Uterus (tissue), 4 donors: ENCODE measurements around the gene SFXN5. TPM values are rescaled to one million over a fixed set of nuclear protein-coding genes. Genes with fewer than 3 reads are reported as not detected.

Experiments used
- DNase-seq, 2 donors: peaks; one replicate each; pipeline ENCODE4 v3.0.0-alpha.2; 2019 to 2020
- H3K27ac ChIP-seq, 2 donors: fragments of 200-600 bp; sonication (generic); 1 replicate in 1 of 2; 2 replicates in 1 of 2; pipeline ENCODE4 v1.5.1; 2016 to 2018
- H3K27me3 ChIP-seq, 2 donors: fragments of 200-600 bp; sonication (generic); one replicate each; pipeline ENCODE4 v1.5.1; 2018 to 2019; ENCODE audit warnings: control low read depth in 1 of 2
- H3K36me3 ChIP-seq, 2 donors: fragments of 200-600 bp; sonication (generic); one replicate each; pipeline ENCODE4 v1.5.1; 2019; ENCODE audit warnings: control low read depth in 1 of 2
- H3K4me1 ChIP-seq, 2 donors: fragments of 200-600 bp; sonication (generic); one replicate each; pipeline ENCODE4 v1.5.1; 2018 to 2019; ENCODE audit warnings: control low read depth in 1 of 2
- H3K4me3 ChIP-seq, 2 donors: fragments of 200-600 bp; sonication (generic); 1 replicate in 1 of 2; 2 replicates in 1 of 2; pipeline ENCODE4 v1.5.1; 2018 to 2019; ENCODE audit warnings: mild to moderate bottlenecking in 1 of 2
- H3K9me3 ChIP-seq, 2 donors: fragments of 200-600 bp; sonication (generic); one replicate each; pipeline ENCODE4 v1.5.1; 2019; ENCODE audit warnings: control low read depth in 1 of 2
- POLR2A ChIP-seq, 2 donors: fragments of 450-650 bp; IDR thresholded peaks; one replicate each; pipeline ENCODE4 v1.6.1; 2016; ENCODE audit warnings: antibody characterized with exemption in 2 of 2, mild to moderate bottlenecking in 1 of 2, moderate library complexity in 1 of 2
- intact Hi-C: fragments of 100-400 bp; cut with DNase I; formaldehyde crosslinking; loops from one replicate; pipeline ENCODE4 v1.15.1; 2023; ENCODE audit warnings: low total_unique reads
- total RNA-seq, 4 donors: library from RNA; depleted of rRNA in 3 of 4; stranded (reverse); fragments of >200 nt in 3 of 4; gene quantifications; one replicate each; pipeline versions ENCODE4 v1.1.0 to v1.2.4, GENCODE V29; 2014 to 2023
- TF ChIP-seq, protein P1 (sequence below), 4 experiments: fragments of 200-600 bp in 2 of 4; fragments of 450-650 bp in 2 of 4; sonication (generic) in 2 of 4; IDR thresholded peaks; one replicate each; pipeline ENCODE4 v1.5.1; 2016 to 2019; ENCODE audit warnings: antibody characterized with exemption in 4 of 4, mild to moderate bottlenecking in 2 of 4, moderate library complexity in 1 of 4
- donor health status: DM: yes; HTN: yes; CAD: no.

The SFXN5 gene
- total RNA-seq, 4 donors from 2014 or later: 2.1 to 16.0 (median 10.6) TPM

GRCh38 chr2:72934683-72935610 lies 136.6 kb downstream of the SFXN5 start:
- H3K9me3 ChIP-seq: no peaks in the 10 kb centered on the region
- intact Hi-C loops: no loop called here
- H3K36me3 ChIP-seq: no peaks in the 10 kb centered on the region
- DNase-seq: no peak
- no peak overlapping the region for H3K4me3 ChIP-seq
- no peaks in the 10 kb centered on the region for H3K27me3 ChIP-seq
- no peak for TF ChIP-seq POLR2A (IDR thresholded peaks at IDR 0.05)
- TF ChIP-seq, protein P1, sequence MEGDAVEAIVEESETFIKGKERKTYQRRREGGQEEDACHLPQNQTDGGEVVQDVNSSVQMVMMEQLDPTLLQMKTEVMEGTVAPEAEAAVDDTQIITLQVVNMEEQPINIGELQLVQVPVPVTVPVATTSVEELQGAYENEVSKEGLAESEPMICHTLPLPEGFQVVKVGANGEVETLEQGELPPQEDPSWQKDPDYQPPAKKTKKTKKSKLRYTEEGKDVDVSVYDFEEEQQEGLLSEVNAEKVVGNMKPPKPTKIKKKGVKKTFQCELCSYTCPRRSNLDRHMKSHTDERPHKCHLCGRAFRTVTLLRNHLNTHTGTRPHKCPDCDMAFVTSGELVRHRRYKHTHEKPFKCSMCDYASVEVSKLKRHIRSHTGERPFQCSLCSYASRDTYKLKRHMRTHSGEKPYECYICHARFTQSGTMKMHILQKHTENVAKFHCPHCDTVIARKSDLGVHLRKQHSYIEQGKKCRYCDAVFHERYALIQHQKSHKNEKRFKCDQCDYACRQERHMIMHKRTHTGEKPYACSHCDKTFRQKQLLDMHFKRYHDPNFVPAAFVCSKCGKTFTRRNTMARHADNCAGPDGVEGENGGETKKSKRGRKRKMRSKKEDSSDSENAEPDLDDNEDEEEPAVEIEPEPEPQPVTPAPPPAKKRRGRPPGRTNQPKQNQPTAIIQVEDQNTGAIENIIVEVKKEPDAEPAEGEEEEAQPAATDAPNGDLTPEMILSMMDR (IDR thresholded peaks at IDR 0.05): no peak
- peaks cover 0 to 9% of the 10 kb centered on the region in 2 donors for H3K4me1 ChIP-seq
- H3K27ac ChIP-seq: no peak overlapping the region

- H3K36me3 ChIP-seq: no peaks in the 10 kb centered on the region
- H3K4me3 ChIP-seq: no peak overlapping the region
- peaks cover 0 to 9% of the 10 kb centered on the region in 2 donors for H3K4me1 ChIP-seq
- H3K27me3 ChIP-seq: peaks cover 0 to 5% of the 10 kb centered on the region in 2 donors
- TF ChIP-seq POLR2A (IDR thresholded peaks at IDR 0.05): no peak
- TF ChIP-seq, protein P1 (IDR thresholded peaks at IDR 0.05): no peak
- H3K9me3 ChIP-seq: no peaks in the 10 kb centered on the region
- intact Hi-C loops: no loop called here
- DNase-seq: no peak
- no peak overlapping the region for H3K27ac ChIP-seq
Measured at GRCh38 chr2:72933646-72934151, 137.8 kb downstream of the SFXN5 start.

DNA sequence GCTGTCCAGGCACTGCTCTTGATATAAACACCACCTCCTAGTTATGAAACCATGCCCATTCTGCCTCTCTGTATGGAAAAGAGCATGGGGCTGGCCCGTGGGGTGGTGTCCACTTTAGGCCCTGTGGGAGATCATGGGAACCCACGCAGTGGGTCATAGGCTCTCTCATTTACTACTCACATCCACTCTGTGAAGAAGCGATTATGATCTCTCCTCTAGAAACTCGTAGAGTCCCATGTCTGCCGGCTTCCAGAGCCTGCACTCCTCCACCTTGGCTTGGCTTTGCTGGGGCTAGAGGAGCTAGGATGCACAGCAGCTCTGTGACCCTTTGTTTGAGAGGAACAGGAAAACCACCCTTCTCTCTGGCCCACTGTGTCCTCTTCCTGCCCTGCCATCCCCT lies 138.3 kb downstream of the SFXN5 start:
- Histone ChIP-seq H3K36me3 (no peaks in the 10 kb centered on the region), H3K9me3 (no peaks in the 10 kb centered on the region), H3K4me3 (no peak overlapping the region), H3K4me1 (peaks cover 0 to 9% of the 10 kb centered on the region in 2 donors), H3K27ac (no peak overlapping the region), H3K27me3 (peaks cover 0 to 5% of the 10 kb centered on the region in 2 donors)
- TF ChIP-seq POLR2A (IDR thresholded peaks at IDR 0.05): no peak
- TF ChIP-seq, protein P1 (IDR thresholded peaks at IDR 0.05): no peak
- no peak for DNase-seq
- intact Hi-C loops: no loop called here

DNA sequence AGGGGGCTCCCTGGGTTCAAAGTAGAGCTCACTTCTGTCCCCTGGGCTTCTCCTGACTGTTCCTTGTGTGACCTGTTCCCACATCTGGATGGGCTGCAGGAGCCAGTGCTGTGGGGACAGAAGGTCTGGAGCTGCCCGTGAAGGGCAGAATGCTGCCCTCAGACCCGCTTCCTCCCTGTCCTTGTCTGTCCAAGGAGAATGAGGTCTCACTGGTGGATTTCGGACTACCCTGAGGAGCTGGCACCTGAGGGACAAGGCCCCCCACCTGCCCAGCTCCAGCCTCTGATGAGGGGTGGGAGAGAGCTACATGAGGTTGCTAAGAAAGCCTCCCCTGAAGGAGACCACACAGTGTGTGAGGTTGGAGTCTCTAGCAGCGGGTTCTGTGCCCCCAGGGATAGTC lies 138.7 kb downstream of the SFXN5 start:
- Histone ChIP-seq H3K27ac (no peak overlapping the region), H3K4me3 (no peak overlapping the region), H3K27me3 (peaks cover 0 to 7% of the 10 kb centered on the region in 2 donors), H3K9me3 (no peaks in the 10 kb centered on the region), H3K36me3 (no peaks in the 10 kb centered on the region), H3K4me1 (peaks cover 0 to 9% of the 10 kb centered on the region in 2 donors)
- TF ChIP-seq POLR2A (IDR thresholded peaks at IDR 0.05): no peak
- TF ChIP-seq, protein P1 (IDR thresholded peaks at IDR 0.05): no peak
- intact Hi-C loops: no loop called here
- DNase-seq: no peak
